HG03066 (cell line): ENCODE measurements around the gene ACBD3.

ENCODE experiments used
- ATAC-seq: cut with Tn5 transposase; IDR thresholded peaks from one replicate; pipeline ENCODE4 v1.9.1; 2021; ENCODE audit warnings: low read depth; ENCODE audit not compliant: unreplicated experiment

The ACBD3 gene

DNA sequence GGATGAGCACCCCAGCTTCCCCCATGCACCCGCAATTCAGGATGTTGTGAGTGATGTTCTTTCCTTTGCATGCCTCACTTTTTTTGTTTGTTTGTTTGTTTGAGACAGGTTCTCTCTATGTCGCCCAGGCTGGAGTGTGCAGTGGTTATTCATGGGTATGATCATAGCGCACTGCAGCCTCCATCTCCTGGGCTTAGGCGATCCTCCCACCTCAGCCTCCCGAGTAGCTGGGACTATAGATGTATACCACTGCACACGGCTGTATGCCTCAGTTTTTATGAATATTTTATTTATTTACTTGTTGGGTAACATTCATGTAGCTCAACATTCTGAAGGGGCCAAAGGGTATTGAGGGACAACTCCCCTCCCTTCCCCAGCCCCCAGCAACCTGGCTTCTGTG lies 69.2 kb downstream of the ACBD3 start:
- no peak for ATAC-seq

DNA sequence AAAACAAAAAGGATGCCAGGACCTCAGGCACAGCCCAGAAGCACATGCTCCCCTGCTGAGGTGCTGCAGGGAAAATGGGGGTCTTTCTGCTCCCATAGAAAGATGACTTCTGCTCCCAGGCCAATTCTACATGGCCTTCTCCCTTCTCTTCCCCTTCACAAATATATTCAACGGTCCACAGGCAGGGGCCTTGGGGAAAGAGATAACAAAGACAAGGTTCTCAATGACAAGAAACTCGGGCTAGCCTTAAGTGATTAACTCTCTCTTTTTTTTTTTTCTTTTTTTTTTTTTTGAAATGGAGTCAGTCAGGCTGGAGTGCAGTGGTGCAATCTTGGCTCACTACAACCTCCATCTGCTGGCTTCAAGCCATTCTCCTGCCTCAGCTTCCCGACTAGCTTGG lies 69.9 kb downstream of the ACBD3 start:
- ATAC-seq, result no peak

DNA sequence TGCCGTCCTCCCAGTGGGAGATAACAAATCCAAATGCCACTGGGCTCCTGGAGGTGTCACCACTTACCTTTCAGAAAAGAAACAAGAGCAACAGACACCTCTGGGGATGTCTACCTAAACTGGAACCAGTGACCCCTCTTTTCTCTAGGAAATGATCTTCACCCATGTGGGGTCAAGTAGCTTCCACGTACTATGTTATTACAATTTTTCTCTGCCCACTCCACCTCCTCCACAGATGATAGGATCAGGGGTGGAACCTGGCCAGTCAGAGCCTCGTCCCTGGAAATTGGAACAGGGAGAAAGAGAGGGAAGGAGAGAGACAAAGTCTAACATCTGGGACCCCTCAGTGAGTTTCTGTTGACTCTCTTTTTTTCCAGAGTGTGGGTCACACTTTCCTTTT lies 73.9 kb downstream of the ACBD3 start:
- no peak for ATAC-seq

DNA sequence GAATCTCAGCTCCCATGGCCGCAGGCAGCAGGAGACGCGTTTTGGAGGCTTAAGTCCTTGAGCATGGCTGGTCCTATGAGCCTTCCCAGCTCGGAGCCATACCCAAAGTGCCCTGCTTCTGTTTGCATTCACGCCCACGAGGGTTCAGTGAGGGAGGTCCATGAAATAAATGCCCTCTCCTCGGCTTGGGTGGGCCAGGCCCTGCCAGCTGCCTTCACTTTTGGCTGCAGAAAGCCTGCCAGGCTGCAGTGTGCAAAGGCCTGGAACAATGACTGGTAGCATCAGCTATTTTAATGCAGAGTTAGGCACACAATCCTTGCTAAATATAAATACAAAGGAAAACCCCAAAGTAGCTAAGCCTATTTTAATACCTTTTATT lies 74.7 kb downstream of the ACBD3 start:
- ATAC-seq, result no peak

DNA sequence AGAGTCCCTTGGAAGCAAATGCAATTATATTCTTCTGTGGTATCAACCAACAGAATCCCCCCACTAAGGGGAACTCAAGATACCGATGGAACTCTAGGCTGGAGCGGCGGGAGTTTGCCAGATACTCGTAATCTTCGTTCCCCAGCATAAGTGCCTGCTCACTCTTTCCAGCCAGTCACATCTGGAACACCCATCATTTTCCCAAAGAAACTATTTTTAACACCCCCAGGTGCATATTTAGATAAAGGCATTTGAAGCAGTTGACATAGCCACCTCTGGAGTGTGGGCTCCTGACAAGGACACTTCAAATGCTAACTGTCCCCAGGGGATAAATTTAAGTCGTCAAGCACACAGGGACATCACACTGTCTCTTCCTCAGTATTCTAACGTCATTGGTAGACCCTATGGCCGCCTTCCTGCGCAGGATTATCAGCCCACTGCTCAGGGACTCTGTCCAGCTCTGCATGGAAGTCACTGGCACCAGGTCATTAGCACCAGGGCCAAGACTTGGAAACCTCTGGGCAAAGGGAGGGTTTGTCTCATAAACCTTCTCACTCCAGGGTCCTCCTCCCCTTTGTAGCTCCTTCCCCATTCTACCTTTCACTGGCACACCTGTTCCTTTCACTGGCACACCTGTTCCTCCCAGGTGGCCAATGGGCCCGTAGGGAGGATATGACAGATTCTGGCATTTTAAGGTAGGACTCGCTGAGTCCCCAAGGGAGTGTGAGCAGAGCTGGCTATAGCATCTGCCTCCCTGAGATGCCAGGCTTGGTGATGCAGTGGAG lies 75.3 kb downstream of the ACBD3 start:
- no peak for ATAC-seq

DNA sequence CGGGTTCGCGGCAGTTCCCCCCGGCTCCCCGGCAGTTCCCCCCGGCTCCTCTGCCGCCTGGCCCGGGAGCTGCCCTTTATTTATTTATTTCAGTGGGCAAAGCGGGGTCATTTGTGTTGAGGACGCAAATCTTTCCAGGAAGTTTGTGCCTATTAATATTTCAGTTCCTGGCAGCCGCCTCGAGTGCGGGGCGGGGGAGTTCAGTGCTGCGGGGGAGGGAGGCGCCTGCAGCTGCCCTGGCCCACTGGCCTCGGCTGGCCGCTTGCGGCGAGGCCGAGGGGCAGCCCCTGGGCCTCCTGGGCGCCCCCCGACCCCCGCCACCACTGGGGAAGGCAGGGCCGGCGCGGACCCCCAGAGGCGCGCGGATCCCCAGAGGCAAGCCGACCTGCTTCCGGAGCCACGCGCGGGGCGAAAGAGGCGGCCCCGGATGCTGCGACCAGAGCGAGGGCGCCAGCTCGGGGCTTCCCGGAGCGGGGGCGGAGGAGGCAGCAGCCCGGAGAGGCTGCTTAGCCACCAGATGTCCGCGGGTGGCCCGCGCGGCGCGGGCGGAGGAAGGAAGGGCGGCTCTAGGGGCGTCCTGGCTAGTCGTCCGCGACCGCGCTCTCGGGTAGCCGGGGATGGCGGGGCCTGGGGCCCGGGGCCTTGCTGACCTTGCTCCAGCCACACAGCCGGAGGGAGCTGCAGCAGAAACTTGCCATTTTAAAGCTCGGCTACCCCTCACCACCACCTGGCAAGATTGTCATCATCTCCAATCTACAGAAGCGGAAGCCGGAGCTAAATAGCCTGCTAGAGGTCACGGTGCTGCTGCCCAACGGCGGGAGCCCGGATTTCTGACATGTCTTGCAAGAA lies 76.1 kb downstream of the ACBD3 start:
- ATAC-seq, result peak; percentile 72

DNA sequence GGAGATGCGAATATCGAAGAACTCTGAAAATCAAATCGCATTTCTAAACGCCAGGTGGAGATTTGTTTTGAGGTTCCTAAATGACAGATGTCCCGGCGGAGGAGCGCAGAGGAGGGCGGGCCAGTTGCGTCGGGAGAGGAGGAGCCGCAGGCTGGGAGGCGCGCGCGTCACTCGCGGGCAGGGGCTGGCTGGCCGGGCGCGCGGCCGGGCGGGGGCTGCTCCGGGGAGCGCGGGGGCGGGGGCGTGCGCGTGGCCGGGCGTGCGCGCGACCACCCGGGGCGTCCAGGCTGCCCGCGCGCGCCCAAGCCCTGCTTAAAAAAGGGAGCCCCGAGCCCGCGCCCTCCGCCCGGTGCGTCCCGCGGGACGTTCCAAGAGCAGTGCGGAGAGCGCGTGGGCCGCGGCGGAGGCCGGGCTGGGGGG lies 76.7 kb downstream of the ACBD3 start:
- peak; percentile 71 for ATAC-seq

DNA sequence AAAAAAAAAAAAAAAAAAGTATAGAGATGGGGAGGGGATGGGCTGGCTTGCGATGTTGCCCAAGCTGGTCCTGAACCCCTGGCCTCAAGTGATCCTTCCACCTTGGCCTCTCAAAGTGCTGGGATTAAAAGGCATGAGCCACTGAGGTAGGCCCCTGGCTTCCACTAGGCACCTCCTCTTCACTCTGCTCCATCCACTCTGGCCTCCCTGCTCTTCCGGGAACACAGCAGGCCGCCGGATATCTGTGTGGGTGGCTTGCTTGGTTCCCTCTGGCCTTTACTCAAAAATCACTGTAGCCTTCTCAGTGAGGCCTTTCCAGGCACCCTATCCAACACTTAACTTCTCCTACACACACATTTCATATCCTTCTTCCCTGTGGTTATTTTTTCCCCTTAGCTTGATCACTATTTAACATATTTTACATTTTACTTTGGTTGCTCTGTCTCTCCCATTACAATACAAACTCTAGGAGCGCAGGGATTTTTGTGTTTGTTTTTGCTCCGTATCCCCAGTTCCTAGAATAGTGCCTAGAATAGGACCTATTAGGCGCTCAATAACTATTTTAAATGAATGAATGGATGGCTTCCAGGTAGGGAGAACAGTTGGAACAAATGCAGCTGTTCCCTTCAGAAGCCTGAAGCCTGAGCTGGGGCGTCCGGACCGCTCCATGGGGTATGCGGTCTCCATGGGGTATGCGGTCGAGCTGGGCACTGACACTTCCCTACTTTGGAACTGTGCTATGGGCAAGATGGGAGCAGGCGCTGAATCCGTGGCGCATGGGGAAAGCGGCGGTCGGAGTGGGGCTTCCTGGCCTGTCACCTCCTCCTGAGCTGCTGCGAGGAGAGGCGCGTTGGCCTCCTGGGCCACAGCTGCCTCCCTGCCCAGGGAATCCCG lies 77.4 kb downstream of the ACBD3 start:
- peak; percentile 12 for ATAC-seq

DNA sequence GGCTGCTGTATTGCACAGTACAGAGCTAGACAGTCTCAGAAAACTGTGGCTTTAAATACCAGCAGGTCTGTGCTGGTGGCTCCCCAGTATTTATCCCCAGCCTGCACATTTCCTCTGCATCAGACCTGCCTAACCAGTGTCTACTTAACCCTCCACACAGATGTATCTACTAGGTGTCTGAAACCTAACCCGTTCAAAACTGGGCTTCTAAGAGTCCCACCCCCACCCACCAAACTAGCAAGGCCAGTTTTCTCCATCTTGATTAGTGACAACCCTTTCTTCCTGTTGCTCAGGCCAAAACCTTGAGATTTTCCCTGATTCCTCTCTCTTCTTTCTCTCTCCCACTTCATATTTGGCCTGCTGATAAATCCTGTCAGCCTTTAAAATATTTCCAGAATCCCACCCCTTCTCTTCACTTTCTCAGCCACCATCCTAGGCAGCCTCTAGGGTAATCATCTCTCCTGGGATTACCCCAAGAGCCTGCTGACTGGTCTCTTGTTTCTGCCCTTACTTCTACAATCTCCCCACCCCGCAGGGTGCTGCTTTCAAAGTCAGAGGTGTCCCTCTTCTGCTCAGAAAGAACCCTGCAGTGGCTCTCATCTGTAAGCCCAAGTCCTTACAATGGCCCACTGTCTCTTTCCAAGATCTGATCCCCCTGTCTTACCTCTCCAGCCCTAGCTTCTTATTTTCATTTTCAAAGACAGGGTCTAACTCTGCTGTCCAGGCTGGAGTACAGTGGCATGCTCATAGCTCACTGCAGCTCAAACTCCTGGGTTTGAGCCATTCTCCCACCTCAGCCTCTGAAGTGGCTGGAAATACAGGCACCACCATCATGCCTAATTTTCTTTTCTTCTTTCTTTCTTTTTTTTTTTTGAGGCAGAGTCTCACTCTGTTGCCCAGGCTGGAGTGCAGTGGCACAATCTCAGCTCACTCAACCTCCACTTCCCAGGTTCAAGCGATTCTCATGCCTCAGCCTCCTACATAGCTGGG lies 78.8 kb downstream of the ACBD3 start:
- ATAC-seq, result no peak

DNA sequence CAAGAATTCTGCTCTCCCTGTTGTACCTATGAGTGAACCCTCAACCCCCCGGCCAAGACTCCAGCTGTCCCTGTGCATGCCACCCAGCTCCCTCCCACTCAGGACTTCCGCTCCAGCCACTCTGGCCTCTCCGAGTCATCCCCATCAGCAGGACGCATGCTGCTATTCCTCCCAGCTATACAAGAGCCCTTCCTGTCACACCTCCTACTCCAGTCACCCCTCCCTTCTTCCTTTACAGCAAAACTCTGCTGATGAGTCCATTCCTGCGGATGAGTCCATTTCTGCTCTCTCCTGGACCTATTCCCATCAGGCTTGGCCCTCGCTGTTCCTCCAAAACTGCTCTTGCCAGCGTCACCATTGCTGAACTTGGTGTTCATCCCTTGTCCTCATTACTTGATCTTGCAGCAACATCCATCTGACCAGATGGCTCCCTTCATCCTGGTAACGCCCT lies 81.8 kb downstream of the ACBD3 start:
- no peak for ATAC-seq

DNA sequence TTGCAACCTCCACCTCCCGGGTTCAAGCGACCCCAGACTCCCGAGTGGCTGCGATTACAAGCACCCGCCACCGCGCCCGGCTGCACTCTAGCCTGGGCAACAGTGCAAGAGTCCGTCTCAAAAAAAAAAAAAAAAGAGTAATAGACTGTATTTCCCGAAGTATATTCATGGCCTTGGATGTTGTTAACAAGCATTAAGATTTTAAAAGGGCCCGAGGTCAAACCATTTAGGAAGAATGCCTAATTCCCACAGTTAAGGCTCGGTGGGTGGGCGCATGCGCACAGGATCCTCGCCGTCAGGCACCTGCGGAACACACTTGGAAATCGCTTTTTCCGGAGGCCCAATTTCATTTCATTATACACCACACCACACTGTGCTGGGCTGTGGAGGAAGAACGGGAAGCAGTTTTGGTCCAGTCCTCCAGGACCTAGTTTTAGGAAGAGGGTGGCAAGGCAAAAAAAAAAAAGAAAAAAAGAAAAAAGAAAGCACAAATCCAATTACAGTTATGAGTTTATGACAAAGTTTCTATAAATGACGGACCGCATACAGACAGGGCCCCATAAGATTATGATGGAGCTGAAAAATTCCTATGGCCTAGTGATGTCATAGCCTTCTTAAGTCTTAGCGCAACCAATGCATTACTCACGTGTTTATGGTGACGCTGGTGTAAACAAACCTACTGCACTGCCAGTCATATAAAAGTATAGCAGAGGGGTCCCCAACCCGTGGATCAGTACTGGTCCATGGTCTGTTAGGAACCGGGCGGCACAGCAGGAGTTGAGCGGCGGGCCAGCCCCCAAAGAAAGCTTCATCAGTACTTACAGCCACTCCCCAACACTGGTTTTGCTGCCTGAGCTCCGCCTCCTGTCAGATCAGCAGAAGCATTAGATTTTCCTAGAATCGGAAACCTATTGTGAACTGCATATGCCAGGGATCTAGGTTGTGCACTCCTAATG lies 85.8 kb downstream of the ACBD3 start:
- ATAC-seq, result no peak

DNA sequence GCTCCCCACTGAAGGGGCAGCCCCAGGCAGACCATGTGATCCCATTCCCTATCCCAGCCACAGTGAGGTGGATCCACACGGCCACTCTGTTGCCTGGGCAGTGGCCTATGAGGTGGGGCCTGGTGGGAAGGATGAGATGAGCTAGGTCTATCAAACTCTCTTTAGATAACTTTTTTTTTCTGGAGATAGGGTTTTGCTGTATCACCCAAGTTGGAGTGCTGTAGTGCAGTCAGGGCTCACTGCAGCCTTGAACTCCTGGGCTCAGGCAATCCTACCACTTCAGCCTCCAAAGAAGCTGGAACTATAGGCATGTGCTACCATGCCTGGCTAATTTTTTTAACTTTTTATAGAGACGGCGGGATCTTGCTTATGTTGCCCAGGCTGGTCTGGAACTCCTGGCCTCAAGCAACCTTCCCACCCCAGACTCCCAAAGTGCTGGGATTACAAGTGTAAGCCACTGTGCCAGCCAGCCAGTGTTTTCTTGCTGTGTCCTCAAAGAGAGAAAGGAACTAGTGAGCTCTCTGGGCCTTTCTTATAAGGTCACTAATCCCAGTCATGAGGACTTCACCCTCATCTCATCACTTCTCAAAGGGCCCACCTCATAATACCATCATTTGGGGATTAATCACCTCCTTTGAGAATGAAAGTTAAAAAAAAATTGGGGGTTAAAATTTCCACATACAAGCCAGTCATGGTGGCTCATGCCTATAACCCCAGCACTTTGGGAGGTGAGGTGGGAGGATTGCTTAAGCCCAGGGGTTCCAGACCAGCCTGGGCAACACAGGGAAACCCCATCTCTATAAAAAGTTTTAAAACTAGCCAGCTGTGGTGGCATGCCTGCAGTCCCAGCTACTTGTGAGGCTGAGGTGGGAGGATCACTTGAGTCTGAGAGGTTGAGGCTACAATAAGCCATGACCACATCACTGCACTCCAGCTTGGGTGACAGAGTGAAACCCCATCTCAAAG lies 87.4 kb downstream of the ACBD3 start:
- no peak for ATAC-seq

DNA sequence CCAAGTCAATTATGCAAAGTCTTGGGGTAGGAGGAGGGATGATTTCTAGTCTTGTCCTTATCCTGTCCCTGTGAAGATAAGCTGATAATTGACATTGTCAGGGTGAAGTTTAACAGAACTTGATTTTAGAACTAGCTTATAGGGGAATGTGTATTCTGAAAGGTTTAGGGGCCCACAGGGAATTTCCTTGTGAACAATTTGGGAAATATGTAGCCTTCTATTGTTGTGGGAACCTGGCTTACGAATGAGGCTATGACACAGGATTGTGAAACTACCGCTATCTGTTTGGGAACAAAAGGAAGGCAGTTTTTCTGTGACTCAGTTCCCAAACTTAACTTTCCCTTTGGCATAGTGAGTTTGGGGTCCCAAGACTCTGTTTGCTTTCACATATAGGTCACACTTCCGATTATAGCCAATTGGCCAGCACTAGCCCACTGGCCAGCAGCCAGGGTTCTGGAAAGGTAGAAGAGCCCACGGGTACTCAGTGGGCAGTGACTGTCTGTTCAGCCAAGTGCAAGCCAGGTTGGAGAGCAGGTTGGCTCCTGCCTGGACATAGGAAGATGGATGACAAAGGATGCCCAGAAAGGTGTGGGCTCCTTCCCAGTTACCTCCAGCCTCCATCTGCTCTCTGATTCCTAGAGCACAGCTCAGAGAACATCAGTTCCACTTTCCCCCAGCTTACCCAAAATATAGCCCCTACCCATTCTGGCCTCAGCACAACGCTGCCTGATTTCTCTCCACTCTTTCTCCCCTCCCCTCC lies 88.5 kb downstream of the ACBD3 start:
- ATAC-seq, result no peak

DNA sequence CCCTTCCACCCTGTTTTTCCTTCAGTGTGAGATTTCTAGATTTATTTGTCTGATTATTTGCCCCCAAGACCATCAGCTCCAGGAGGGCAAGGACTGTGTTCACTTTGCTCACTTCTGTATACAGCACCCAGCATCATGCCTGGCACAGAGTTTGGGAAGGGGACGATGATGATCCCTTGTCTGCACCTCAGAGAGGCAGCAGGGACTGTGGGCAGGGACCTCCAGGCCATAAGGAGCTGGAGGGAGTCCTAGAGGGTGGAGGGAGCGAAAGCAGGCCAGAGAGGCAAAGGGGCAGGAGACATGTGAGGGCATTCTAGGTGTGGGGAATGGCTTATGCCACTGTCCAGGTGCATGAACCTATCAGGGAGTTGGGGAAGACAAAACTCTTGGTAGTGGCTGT lies 91.3 kb downstream of the ACBD3 start:
- no peak for ATAC-seq
